ENCODE measurements around the gene SPAG6.
A peak's percentile ranks its signal among the peaks of the same experiment; 100 is the strongest.

Gene SPAG6

DNA sequence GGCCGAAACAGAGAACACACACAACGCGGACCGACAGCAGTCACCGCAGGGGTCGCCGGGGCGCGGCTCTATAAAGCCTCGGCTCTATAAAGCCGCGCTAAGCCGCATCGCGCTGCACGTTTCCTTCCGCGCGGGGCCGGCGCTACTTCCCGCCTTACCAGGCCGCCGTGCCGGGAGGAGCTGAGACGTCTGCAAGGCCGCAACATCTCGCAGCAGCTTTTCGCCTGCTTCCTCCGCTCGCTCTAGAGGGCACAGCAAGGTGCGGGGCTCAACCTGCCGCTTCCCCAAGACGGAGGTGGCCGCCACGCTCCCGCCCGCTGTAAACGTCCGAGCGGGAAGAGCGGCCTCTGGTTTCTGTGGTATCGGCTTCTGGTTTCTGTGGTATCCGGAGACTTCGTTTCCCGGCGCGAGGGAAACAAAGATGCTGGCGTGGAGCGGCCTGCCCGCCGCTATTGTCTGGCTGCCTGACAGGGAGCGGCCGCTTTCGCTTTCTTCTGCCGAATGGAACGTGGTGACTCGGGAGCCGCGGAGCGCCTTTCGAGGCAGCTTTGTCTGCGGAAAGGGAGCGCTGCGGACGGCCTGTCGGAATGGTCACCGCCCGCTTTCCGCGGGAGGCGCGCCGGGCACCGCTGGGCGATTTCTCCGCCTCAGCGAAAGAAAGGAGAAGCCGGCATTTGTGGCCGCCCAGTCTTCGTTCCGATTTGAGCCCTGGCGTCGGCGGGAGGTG lies 91.8 kb downstream of the SPAG6 start:
- DNase-seq, result peak; percentile 88 to 92 (median 91)

DNA sequence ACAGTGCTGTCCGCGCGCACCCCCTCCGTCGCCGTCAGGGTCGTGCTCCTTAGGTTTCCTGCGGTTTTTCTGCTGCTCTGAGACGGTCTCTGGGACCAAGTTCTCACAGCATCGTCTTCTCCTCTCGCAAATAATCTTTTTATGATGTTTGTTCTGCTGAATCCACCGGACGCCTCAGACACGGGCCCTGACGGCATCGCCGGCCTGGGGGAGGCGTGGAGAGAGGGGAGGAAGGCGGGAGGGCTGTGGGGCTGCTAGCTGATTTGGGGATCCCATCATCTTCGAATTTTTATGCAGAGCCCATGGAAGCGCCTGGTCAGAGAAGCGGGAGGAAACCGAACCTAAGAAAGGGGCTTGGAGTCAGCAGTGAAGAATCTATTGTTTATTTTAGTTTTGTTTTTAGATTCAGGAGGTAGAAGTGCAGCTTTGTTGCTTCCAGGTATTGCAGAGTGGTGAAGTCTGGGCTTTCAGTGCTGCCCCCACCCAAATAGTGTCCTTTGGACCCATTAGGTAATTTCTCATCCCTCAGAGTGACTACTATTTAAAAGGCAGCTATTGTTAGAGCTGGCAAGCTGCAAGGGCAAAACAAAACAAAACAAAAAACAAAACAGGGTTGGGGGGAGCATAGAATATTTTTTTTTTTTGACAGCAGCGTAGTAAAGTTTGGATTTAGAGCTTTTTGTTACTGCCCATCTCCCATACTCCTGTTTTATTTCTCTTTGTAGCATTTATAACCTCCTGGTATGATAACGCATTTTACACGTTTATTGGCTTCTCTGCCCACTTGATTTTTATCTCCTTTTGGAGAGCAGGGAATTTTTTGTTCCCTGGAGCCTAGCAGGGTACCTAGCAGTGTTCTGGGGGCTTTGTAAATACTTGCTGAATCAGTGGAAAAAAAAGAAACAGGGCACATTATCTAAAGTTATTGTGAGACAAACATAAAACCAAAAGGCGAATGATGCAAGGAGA lies 92.6 kb downstream of the SPAG6 start:
- no peak for DNase-seq

DNA sequence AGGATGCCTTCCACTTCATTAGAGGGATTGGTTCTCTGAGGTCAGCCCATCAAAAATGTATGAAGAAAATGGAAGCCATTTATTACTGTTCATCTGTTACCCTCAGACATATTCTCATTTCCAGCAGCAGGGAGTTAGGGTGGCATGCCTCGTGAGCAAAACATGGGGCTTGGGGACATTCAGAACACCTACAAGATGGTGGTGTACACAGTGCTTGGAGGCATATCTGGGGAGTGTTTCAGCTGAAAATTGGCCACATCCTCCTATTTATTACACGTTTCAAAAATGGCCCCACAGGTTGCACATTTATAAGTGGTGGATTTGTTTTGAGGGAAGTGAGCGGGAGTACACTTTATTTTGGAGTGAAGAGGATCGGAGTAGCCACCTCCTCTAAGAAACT lies 93.4 kb downstream of the SPAG6 start:
- no peak for DNase-seq

DNA sequence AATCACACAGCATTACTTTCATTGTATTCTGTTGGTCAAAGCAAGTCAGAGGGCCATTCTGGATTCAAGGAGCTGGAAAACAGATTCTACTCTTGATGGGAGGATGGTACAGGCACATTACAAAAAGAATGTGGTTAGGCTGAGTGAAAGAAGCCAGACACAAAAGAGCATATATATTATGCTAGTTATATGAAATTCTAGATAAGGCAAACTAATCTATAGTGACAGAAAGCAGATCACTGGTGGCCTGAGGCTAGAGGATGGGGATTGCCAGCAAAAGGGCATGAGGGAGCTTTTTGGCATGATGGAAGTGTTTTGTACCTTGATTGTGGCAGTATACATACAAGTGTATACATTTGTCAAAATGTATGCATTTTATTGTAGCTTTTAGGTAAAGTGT lies 96.8 kb downstream of the SPAG6 start:
- no peak for DNase-seq

DNA sequence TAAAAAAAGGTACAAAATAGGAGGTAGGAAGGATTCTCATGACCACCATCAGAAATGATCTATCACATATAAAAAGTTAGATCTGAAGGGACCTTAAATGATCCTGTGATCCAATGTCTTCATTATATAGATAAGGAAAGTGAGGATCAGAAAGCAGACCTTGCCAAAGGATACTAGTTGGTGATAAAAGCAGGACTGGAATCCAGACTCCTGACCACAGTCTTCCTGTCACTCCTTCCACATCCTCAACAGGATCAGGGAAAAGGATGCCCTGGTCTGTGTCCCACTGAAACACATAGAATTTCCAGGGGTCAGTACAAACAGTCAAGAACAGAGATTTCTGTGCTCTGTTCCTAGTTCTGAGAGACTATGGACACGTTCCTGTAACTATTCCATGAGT lies 97.2 kb downstream of the SPAG6 start:
- no peak for DNase-seq

DNA sequence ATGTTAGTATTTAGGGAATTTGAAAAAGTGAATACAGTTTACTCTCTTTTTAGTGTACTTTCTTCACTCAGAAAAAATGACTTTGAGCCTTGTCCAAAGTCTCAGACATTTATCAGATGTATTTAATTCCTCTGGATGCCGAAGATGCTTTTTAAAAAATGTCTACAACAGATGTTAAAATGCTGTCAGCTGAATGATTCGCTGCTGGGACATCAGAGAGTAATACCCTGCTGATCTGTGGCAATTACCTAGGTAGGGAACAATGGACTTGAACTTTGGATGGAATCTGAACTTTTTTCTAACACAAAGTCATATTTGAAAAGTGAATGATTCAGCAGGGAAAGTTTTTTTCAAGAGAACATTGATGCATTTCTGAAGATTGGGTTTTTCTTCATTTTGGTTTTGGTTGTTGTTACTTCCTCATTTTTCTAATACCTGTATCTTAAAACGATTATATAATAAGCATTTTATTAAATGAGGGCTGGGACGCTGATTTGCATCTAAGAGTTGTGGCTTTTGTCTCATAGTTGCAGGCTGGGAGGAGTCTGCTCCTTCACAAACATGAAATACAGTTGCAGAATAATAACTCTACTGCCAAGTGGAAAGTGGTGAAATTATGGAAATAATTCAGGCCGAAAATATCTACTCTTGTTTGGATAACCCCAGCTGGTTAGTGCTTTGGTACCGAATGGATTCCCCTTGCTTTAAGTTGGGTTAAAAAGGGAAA lies 98.0 kb downstream of the SPAG6 start:
- DNase-seq, result no peak

DNA sequence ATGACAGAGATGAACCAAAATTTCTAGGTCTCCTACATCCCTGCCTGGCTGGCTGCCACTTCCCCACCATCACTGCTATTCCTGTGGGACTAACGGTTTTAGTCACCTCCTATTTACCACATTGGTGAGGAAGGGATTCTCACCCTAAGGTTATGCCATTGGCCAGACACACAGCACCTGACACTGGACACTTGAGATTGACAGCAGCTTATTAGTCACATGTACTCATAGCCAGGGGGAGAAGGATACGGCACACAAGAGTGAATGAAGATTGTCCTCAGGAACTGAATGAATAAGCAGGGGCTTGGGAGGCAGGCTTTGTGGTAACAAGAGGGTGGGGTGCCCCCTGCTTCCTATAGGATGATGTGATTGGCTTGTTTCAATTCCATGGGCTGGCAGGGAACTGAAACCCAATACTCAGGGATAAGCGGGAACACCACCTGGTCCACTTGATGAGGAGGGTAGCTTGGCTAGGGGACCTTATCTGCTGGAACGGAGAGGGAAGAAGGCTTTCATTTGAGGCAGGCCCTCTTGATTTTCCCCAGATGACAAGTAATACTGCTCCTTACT lies 99.0 kb downstream of the SPAG6 start:
- DNase-seq, result no peak

DNA sequence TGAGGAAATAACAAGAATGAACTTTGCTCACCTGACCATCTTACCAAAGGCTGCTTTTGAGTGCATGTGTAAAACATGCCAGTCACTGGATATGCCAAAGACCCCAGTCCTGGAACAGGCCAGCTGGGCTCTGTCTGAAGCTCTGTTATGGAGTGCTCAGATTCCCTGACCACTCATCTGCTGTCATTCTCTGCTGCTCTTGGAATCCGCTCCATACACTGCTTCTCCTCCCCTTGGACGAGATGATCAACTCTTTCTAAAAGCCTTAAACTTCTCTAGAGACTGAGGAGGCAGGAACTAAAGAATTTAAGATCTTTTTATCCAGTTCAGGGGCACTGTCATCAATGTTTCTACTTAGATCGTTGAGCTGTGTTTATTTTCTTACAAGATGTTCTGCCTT lies 100.2 kb downstream of the SPAG6 start:
- no peak for DNase-seq

DNA sequence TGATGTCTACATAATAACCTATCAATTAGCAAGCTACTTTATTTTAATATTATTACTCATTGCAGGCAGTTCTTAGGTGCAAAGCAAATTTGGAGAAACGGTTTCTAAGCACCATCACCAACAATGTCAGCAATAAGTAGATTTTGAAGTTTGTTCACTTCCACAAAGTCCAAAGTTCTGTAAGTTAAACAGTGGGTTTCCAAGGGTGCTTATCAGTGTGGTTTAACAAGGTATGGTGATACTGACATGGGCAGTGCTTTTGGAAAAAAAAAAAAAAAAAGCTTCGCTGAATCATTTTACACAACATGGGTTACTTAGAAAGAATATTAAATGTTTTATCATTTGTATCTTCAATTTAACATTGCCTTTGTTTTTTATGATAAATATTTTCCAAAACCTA lies 101.8 kb downstream of the SPAG6 start:
- no peak for DNase-seq

DNA sequence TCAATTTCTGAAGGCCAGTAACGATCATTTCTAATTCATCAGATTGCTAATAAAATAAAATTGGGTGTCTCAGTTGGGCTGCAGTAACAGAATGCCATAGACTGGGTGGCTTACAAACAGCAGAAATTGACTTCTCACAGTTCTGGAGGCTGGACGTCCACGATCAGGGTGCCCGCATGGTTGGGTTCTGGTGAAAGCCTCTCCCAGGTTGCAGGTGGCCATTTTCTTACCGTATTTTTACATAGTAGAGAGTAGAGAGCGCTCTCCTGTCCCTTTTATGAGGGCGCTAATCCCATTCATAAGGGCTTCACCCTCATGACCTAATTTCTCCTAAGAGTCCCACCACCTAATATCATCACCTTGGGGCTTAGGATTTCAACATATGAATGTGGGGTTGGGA lies 106.0 kb downstream of the SPAG6 start:
- no peak for DNase-seq

DNA sequence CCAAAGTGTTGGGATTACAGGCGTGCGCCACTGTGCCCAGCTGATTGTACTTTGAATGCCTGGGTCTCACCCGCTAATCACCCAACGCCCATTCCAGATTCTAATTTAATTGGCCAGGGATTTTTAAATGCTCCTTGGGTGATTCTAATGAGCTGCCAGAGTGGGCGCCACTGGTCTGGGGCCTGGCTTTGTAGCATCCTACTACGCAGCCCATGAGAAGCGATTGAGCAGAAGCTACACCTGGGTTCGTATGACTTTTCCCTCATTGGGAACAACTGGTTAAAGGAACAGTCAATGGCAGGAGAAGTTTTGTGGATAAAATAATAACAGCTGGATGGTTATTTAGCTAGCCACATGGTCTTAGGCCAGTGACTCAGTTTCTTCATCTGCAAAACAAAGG lies 108.0 kb downstream of the SPAG6 start:
- no peak for DNase-seq

DNA sequence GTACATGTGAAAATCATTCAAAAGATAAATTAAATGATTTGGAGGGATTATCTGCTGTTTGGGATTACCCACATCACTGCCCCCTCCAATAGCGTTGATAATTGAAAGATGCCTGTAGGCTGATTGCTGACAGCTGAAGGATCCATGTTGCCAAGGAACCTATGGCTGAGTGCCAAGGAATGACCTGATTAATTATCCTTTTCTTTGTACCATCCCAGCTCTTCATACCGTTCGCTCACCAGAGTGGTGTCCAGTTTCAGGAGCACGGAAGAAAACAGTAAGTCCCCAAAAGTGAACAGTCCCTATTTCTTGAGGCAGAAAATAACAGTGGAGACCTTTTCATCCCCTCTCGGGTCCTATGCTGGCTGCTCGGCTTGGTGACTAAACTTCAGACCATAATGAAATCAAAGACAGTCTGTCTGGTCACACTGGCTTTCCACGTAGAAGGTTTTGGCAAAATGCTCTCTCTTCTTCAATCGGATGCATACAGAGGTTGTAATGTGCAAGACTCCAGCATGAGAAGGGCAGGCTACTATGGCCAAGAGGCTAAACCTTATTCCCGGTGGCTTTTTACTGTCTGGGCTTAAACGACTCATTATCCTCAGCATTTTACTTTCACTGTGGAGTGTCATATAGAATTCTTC lies 108.8 kb downstream of the SPAG6 start:
- DNase-seq, result no peak

DNA sequence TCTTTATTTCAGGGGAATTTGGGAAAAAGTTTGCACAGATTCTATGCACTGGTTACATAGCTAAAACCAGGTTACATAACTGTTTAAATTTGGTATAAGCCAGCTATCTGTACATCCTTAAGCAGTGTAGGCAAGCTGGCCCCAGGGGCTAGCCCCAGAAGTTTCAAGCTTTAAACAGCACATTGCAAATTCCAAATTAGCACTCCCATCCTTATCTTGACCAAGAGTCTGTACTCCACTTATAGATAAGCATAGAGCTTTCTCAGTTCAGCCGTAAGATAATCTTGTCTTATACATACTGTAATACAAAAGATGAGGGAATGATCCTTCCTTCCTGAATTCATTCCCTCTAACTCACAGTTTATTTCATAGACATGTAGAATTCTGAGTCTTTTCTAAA lies 109.3 kb downstream of the SPAG6 start:
- no peak for DNase-seq

DNA sequence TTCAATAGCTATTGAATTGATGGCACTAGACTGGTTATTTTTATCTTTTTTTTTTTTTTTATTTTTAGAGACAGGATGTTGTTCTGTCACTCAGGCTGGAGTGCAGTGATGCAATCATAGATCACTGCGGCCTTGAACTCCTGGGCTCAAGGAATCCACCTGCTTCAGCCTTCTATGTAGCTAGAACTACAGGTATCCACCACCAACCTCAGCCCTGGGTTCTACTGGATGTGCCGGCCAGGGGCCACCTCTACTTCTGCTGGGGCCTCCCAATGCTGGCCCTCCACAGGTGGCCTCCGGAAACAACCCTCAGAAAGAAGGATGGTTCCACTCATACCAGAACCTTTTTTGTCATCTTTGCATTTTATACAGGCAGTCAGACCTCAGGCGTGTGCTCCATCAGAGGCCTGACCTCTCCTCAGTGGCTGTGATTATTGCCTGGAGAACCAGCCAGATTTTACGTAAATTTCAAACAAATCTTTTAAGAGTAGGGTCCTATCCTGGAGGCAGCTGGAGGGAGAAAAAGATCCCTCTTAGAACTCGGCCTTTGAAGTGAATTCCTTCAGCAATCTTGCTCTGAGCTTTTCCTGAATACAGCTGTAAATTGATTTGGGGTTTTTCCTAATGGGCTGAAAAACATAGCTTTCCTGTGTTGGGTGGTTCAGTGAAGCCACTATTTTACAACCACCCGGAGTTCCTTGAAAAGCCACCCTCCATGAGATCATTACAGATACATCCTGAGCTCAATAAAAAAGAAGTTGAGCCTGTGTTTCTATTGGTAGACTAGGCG lies 110.0 kb downstream of the SPAG6 start:
- no peak for DNase-seq

DNA sequence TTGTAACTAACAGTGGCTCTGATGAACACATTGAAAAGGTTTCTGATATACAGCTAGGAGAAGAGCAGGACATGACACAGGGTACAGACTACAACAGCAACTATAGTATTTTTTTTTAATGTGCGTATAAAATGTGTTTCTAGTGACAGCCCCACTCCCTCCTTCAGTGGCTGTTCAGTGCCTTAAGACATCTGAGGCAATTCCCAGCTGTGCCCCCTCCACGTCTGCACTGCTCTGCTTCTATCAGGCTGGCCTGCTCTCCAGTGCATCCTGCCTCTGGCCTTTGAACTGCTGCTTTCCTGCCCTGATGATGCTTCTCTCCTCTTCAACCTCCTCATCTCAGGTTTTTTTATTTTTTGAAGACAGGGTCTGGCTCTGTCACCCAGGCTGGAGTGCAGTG lies 111.2 kb downstream of the SPAG6 start:
- DNase-seq, result no peak

DNA sequence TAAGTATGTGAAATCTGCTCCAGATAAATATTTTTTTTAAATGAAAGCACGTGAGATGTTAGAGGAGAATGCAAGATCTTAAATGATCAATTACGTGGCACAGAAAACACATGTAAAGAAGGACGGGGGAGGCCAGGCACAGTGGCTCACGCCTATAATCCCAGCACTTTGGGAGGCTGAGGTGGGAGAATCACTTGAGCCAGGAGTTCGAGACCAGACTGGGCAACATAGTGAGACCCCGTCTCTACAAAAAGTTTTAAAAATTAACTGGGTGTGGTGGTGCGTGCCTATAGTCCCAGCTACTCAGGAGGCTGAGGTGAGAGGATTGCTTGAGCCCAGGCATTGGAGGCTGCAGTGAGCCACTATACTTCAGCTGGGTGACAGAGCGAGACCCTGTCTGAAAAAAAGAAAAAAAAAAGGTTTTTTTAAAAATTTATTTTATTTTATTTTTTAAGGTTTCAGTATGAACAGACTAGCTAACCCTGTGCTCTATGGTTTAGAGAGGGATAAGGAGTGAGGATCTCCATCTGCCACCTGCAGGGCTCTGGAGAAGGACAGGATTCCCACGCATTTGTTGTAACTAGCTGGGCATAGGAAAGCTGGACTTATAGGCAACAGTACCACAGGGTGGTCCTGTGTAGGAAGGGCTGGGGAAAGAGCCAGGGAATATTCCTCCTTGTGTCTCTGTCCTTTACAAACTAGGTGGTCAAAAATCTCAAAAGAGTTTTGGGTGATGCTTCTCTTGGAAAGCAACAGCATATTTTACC lies 113.2 kb downstream of the SPAG6 start:
- no peak for DNase-seq

DNA sequence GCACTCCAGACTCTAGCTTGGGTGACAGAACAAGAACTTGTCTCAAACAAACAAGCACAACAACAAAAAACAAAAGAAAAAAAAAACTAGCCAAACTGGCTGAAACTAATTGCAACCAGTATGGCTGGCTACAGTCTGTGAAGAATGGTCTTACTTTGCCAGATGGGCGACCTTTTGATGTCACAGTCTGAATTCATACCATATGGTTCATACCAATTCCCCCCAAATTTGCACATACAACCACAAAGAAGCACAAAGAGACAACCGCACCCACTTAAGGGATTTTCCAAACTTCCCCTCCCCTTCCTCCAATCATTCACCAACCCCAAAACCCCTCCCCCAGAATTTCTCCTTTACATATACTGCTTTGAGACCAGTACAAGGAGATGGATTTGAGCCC lies 114.2 kb downstream of the SPAG6 start:
- DNase-seq, result no peak

DNA sequence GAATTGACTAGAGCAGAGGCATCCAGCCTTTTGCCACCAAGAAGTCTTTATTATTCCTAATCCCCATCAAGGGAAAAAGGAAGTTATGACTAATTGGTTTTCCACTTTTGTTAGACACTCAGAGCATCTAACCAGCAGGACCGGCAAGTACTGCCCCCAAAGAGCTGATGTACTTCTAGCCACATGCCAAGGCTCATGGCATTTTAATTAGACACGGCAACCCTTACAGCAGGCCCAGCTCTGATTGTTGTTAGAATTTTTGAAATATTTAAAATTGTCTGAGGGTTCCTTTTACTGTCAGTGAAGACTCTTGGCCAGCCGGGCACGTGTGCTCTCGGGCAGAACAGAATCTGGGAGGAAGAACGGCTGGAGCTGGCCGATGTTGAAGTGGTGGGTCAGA lies 114.8 kb downstream of the SPAG6 start:
- no peak for DNase-seq

DNA sequence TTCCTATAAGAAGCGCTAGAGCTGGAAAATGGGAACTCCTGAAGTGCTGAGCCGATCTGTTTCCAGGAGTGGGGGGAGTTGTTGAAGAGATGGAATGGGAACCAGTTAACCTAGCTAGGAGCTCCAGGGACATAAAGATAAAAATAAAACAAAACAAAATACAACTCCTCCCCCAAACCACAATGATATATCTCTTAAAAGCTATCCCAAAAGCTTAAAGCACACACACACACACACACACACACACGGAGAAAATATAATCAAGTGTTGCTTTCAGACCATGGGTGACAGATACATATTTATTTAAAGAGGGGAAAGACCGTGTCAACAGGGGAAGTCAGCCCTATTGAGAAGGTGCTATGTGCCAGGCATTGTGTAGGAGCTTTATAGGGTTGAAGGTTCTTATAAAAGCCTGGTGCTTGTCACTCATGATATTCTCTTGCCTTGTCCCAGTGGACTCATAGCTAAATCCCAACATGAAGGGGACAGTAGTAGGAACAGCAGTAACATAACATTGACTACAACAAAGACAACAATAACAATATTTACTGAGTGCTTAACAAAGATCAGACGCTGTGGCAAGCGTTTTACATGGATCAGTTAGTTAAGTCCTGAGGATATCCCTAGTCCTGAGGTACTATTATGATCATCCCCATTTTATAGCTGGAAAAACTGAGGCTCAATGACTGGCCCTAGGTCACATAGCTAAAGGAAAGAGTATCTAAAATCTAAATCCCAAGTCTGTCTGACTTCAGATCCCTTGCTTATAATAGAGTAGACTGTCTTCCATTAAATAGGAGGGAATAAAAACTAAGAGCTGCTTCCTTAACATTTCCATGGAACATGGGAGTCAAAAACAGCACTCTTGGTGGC lies 115.5 kb downstream of the SPAG6 start:
- no peak for DNase-seq

DNA sequence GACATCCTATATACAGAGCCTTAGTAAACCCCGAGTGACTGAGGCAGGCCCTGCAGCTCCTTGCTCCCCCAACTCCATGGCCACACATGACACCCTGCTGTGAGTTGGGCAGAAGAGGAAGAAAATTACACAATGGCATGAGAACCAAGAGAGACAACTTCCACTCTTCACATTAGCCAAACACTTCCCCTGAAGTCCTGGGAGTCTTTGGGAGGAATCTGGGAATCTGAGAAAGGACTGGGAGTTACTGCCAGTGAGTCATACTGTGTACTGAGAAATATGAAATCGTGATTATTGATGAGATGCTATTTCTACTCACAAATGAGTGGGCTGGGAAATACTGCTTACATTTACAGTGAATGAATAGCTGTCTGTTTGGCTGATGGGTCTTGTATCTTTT lies 116.6 kb downstream of the SPAG6 start:
- DNase-seq, result peak in 3 of 4 experiments; percentile 34 to 37 (median 35)
